ENCODE measurements around the gene UTP11. TPM values are rescaled to one million over a fixed set of nuclear protein-coding genes. Genes with fewer than 3 reads are reported as not detected.
"Not testable (repeated sequence)": the region's sequence is repeated elsewhere in the genome, so short reads cannot be mapped to it uniquely, and the experiment has no call there.

The UTP11 gene
- 26.4 to 35.6 TPM (median 32.3 TPM) in 3 replicates for total RNA-seq
- long read RNA-seq, transcript UTP11-201 (8 exons, 2,019 nt), result major isoform, 50 of 52 reads
- long read RNA-seq, partial matches to known transcripts, result 1 of 52 reads
- long read RNA-seq, other reads (novel, unspliced or antisense), result 1 of 52 reads

- no peaks in the 10 kb centered on the region for H3K9me3 Mint-ChIP-seq (ENCODE audit: low read depth)
- H3K27ac Mint-ChIP-seq (ENCODE audit: unreplicated experiment), result peak within 1 kb of the TSS; percentile 98
- no peaks in the 10 kb centered on the region for H3K27me3 Mint-ChIP-seq (ENCODE audit: low read depth)
- peaks cover 3% of the 10 kb centered on the region for H3K36me3 Mint-ChIP-seq (ENCODE audit: low read depth)
- no peak for TF ChIP-seq CTCF (IDR thresholded peaks at IDR 0.05)
- peak within 1 kb of the TSS; percentile 97 for H3K4me3 Mint-ChIP-seq (ENCODE audit: unreplicated experiment)
- H3K4me1 Mint-ChIP-seq (ENCODE audit: low read depth), result peaks cover 62% of the 10 kb centered on the region
- peak; percentile 98 for DNase-seq (ENCODE audit: low spot score)
These were observed at the start of gene UTP11 for GRCh38 chr1:38012363-38013226. Gene UTP11, plus strand, starts transcription at chr1:38012734. Its CDS starts 69 bp downstream, at chr1:38012803.

DNA sequence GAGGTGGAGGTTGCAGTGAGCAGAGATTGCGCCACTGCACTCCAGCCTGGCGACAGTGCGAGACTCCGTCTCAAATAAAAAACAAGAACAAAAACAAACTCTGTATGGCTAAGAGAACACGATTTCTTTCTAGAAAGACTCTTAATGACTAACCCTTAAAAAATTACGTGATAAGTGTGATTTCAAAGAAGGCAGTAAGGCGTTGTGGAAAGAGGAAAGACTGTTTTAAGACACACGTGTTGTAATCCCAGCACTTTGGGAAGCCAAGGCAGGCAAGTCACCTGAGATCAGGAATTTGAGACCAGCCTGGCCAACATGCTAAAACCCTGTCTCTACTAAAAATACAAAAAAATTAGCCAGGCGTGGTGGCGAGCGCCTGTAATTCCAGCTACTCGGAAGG is 48.4 kb upstream of the UTP11 start:
- not testable (repeated sequence) for DNase-seq (ENCODE audit: low spot score); H3K4me1 Mint-ChIP-seq (ENCODE audit: low read depth); H3K27ac Mint-ChIP-seq (ENCODE audit: unreplicated experiment); H3K27me3 Mint-ChIP-seq (ENCODE audit: low read depth); H3K4me3 Mint-ChIP-seq (ENCODE audit: unreplicated experiment); H3K9me3 Mint-ChIP-seq (ENCODE audit: low read depth)
- peaks cover 36% of the 10 kb centered on the region for H3K36me3 Mint-ChIP-seq (ENCODE audit: low read depth)

DNA sequence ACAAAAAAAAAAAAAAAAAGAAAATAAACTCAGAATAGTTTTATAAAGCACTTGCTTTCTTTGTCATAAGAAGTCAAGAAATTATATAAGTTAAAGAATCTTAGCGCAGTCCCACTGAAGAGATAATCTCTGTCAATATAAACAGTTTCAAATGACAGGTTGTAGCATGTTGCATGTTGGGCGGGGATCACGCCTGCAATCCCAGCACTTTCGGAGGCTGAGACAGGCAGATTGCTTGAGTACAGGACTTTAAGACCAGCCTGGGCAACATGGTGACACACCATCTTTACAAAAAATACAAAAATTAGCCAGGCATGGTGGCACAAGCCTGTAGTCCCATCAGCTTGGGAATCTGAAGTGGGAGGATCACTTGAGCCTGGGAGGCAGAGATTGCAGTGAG is 47.2 kb upstream of the UTP11 start:
- H3K27me3 Mint-ChIP-seq (ENCODE audit: low read depth), result no peaks in the 10 kb centered on the region
- H3K4me3 Mint-ChIP-seq (ENCODE audit: unreplicated experiment), result no peak overlapping the region
- H3K9me3 Mint-ChIP-seq (ENCODE audit: low read depth), result no peaks in the 10 kb centered on the region
- no peak for TF ChIP-seq CTCF (IDR thresholded peaks at IDR 0.05)
- peaks cover 3% of the 10 kb centered on the region for H3K4me1 Mint-ChIP-seq (ENCODE audit: low read depth)
- peak overlapping the region; percentile 57 for H3K27ac Mint-ChIP-seq (ENCODE audit: unreplicated experiment)
- peaks cover 36% of the 10 kb centered on the region for H3K36me3 Mint-ChIP-seq (ENCODE audit: low read depth)
- no peak for DNase-seq (ENCODE audit: low spot score)

- H3K36me3 Mint-ChIP-seq (ENCODE audit: low read depth), result peaks cover 52% of the 10 kb centered on the region
- not testable (repeated sequence) for H3K27me3 Mint-ChIP-seq (ENCODE audit: low read depth); H3K9me3 Mint-ChIP-seq (ENCODE audit: low read depth); H3K27ac Mint-ChIP-seq (ENCODE audit: unreplicated experiment); H3K4me3 Mint-ChIP-seq (ENCODE audit: unreplicated experiment); DNase-seq (ENCODE audit: low spot score); H3K4me1 Mint-ChIP-seq (ENCODE audit: low read depth)
These were observed 38.9 kb upstream of the UTP11 start for GRCh38 chr1:37973684-37974083.

- Mint-ChIP-seq H3K27ac (ENCODE audit: unreplicated experiment) (peak overlapping the region; percentile 24), H3K36me3 (ENCODE audit: low read depth) (peaks cover 51% of the 10 kb centered on the region)
- no peak for TF ChIP-seq CTCF (IDR thresholded peaks at IDR 0.05)
These were observed 38.0 kb upstream of the UTP11 start for GRCh38 chr1:37974567-37974966.

GRCh38 chr1:37975083-37975482 is 37.5 kb upstream of the UTP11 start:
- H3K4me1 Mint-ChIP-seq (ENCODE audit: low read depth), result not testable (repeated sequence)
- peaks cover 53% of the 10 kb centered on the region for H3K36me3 Mint-ChIP-seq (ENCODE audit: low read depth)
- H3K27ac Mint-ChIP-seq (ENCODE audit: unreplicated experiment), result peak overlapping the region; percentile 24

More at GRCh38 chr1:37974567-37974966, 38.0 kb upstream of the UTP11 start:
- H3K9me3 Mint-ChIP-seq (ENCODE audit: low read depth), result no peaks in the 10 kb centered on the region
- H3K4me3 Mint-ChIP-seq (ENCODE audit: unreplicated experiment), result no peak overlapping the region
- no peaks in the 10 kb centered on the region for H3K4me1 Mint-ChIP-seq (ENCODE audit: low read depth)
- DNase-seq (ENCODE audit: low spot score), result no peak
- H3K27me3 Mint-ChIP-seq (ENCODE audit: low read depth), result no peaks in the 10 kb centered on the region

More at GRCh38 chr1:37975083-37975482, 37.5 kb upstream of the UTP11 start:
- peak; percentile 87 for TF ChIP-seq CTCF (IDR thresholded peaks at IDR 0.05)
- H3K9me3 Mint-ChIP-seq (ENCODE audit: low read depth); H3K4me3 Mint-ChIP-seq (ENCODE audit: unreplicated experiment); H3K27me3 Mint-ChIP-seq (ENCODE audit: low read depth); DNase-seq (ENCODE audit: low spot score): not testable (repeated sequence)
